GM15510 (cell line): ENCODE measurements around the gene LAMP2.

Source experiments
- POLR2A ChIP-seq: IDR thresholded peaks from 3 replicates; pipeline ENCODE4 v1.6.1; 2011; ENCODE audit warnings: borderline replicate concordance; ENCODE audit not compliant: insufficient read length; ENCODE audit errors: extremely low read depth

LAMP2 gene

GRCh38 chrX:120406638-120407037 is 62.5 kb downstream of the LAMP2 start:
- no peak for TF ChIP-seq POLR2A

GRCh38 chrX:120402369-120402768 is 66.7 kb downstream of the LAMP2 start:
- TF ChIP-seq POLR2A: no peak

DNA sequence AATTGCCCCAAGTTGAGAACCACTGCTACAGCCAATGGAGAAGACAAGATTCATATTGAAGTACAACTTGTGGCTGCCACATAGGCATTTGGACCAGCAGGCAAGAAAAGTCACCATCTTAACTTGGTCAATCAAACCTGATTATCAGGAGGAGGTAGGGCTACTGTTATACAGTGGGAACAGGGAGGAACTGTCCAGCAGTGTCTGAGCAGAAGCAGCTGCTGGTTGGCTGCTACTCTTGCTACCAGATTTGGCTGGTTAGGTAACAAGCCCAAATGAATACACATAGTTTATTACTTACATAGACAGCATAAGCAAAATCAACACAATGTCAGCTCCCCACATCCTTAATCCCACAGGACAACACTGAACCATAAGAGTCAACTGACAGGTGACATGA is 67.8 kb downstream of the LAMP2 start:
- no peak for TF ChIP-seq POLR2A

- TF ChIP-seq POLR2A: no peak
These were observed 88.4 kb downstream of the LAMP2 start for GRCh38 chrX:120380699-120381098.

DNA sequence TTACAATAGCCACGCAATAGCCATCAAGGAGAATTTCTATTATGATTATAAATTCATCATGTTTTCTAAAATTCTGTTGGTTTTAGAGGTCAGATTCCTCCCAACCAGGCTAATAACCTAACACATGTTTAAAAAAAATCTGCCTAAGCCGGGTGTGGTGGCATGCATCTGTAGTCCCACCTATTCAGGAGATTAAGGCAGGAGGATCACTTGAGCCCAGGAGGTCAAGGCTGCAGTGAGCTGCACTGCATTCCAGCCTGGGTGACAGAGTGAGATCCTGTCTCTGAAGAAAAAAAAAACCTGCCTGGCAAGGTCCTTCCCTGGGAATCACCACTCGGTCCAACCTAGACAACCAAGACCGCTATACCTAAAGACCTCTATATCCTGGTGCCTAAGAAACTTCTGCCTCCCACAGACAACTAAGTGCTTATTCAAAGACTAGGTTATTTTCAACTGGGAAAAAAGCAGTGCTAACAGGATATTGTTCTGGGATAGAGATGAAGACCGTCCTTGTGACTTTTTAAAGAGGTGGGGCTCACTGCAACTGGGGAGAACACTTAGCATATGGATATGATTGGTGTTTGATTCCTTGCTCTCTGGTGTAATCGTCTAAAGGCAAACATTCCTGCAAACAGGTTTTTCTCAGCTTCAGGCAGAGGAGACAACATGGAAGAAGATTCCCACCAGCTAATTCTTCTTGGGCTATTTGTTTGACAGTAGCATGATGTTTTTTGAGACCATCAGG is 89.0 kb downstream of the LAMP2 start:
- no peak for TF ChIP-seq POLR2A

- TF ChIP-seq POLR2A: no peak
These were observed 90.5 kb downstream of the LAMP2 start for GRCh38 chrX:120378570-120378969.
